Suppressor macrophage treated with lipopolysaccharide for 1 hour (primary cell): ENCODE results near the gene FRMD3.

Experiments used
- DNase-seq, 3 donors: peaks; one replicate each; pipeline ENCODE4 v3.0.0-alpha.2; 2020 to 2022

Gene FRMD3

GRCh38 chr9:83431101-83432060 is 106.8 kb downstream of the FRMD3 start:
- DNase-seq: no peak

GRCh38 chr9:83430681-83431080 is 107.5 kb downstream of the FRMD3 start:
- no peak for DNase-seq

DNA sequence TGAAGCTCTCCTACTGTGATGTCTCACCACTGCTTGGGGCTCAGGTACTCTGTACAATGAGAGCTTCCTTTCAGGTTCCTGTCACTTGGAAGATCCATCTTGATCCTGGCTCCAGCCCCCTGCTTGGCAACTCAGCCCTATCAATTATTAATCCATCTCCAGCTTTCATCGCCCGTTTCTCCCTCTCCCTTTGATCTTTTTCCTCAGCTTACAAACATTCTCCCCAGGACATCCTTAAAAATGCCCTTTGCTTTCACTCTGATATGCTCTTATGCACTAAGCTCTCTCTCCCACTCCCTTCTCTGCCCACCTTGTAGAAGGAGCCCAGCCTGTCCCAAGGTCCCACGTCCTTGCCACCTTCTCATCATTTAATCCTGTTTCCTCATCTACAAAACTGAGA is 109.0 kb downstream of the FRMD3 start:
- DNase-seq: no peak

DNA sequence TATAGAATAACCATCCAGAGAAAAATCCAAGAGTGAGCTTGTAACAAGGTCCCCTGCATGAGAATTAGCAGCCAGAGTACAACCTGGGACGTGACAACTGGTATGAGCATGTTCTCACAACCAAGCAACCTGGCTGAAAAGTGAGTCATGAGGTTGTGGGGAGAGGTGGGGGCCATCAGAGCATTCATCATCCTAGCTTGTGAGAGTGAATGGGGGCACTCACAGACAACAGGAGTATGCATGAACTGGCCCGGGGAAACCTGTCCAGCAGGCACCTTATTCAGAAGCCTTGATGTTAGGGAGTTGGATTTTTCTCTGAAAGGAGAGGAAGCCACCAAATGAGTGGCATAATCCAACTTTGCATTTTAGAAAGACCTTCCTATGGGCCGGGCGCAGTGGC is 113.0 kb downstream of the FRMD3 start:
- no peak for DNase-seq

DNA sequence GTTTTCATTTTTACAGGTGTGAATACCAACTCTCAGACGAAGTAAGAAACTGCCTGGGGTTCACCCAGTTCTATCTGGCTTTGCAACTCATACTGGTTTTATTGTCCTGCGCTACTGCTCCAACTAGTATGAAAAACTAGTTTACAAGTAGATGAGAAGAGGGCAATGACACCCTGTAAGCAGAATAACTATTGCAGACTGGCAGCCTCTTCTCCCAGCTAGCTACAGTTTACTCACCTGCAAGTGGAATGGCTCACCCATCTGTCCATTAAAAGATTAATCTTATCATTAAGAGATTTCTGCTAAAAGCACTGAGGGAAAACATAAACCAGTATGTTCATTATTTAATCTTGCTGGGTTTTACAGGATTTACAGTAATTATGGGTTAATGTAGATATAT is 113.4 kb downstream of the FRMD3 start:
- DNase-seq: no peak

DNA sequence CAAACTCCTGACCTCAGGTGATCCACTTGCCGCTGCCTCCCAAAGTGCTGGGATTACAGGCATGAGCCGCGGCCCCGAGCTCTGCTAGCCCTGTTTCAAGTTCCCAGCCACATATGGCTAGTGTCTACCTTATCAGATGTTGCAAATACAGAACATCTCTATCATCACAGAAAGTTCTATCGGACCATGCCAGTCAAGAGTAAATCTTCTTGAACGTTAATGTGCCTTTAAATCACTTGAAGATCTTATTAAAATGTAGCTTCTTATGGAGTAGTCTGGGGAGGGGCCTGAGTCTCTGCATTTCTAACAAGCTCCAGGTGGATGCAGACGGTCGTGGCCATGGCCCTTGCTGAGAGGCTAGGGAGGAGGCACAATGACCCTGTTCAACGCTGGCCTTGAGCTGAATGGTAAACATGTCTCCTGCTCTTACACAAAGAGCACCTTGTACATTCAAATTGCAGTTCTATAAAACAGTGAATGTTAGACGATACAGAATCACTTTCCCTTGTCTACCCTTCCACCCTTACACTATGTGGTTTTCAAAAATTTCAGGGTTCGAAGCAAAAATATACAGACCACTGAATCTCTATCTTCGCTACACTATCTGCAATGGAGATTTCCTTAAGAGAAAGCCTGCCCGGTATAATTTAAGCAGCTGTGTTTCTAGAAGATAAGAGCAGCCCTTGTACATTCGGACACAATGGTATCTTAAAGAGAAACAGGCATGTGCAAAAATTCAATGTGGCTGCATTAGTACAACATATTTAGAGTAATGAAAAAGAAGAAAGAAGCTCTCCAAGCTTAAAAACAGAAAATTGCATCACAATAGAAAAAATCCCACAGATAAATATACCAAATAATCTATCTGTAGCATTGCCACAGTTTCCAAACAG is 114.1 kb downstream of the FRMD3 start:
- DNase-seq: no peak

GRCh38 chr9:83422527-83422926 is 115.7 kb downstream of the FRMD3 start:
- DNase-seq: no peak

GRCh38 chr9:83420486-83420885 is 117.7 kb downstream of the FRMD3 start:
- DNase-seq: no peak

GRCh38 chr9:83419961-83420360 is 118.2 kb downstream of the FRMD3 start:
- no peak for DNase-seq

DNA sequence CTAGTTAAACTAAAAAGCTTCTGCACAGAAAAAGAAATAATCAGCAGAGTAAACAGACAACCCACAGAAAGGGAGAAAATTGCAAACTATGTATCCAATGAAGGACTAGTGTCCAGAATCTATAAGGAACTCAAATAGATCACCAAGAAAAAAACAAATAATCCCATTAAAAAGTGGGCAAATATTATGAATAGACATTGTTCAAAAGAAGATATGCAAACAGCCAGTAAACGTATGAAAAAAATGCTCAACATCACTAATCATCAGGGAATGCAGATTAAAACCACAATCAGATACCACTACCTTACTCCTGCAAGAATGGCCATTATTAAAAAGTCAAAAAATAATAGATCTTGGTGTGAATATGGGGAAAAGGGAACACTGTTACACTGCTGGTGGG is 119.9 kb downstream of the FRMD3 start:
- DNase-seq: no peak

- no peak for DNase-seq
These were observed 124.8 kb downstream of the FRMD3 start for GRCh38 chr9:83413367-83413766.

GRCh38 chr9:83410701-83411100 is 127.5 kb downstream of the FRMD3 start:
- no peak for DNase-seq

DNA sequence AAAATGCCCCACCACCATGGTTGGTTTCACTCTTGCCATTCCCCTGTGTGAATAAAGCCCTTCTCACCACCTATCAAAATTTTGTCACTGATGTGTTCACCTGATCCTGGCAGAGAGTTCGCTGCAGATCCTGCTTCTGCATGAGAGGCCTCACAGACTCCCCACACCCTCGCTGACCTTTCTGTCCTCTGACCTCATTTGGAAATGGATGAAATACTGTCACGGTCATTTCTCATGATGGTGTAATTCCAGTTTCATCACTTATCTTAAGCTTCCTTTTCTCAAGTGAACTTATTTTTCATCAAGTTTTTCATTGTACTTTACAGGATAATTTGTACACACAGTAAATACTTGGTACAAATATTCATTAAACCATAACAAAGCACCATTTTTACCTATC is 131.3 kb downstream of the FRMD3 start:
- DNase-seq: peak; percentile 38 to 55 (median 43)

GRCh38 chr9:83405759-83406158 is 132.4 kb downstream of the FRMD3 start:
- DNase-seq: no peak

DNA sequence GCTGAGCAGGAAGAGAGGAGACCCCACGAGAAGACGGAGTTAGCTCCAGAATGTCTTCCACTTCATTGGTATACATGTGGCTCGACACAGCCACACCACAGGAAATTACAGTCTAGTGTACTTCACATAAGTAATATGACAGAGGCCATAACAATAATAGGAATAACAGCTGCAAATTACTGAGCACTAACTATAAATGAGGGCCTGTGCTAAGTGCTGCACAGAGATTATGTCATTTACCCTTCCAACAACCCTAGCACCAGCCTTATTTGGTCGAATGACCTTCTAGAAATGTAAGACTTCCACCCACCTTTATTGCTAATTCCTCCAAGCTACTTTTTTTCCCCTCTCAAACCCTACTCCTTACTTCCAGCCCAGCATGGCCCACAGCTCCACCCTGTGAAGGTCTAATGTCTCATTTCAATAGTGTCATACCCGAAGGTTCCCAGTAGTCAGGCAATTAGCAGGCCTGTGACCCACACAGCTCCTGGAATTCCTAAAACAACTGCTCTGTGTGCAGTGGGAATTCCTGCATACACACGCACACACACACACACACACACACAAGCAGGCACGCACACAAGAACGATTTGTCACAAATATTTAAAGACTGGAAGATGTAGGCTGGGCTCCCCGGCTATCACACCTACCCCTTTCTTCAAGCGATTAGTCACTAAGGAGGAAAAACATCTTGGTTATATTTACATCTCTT is 134.5 kb downstream of the FRMD3 start:
- no peak for DNase-seq

GRCh38 chr9:83401328-83401900 is 136.8 kb downstream of the FRMD3 start:
- DNase-seq: no peak

DNA sequence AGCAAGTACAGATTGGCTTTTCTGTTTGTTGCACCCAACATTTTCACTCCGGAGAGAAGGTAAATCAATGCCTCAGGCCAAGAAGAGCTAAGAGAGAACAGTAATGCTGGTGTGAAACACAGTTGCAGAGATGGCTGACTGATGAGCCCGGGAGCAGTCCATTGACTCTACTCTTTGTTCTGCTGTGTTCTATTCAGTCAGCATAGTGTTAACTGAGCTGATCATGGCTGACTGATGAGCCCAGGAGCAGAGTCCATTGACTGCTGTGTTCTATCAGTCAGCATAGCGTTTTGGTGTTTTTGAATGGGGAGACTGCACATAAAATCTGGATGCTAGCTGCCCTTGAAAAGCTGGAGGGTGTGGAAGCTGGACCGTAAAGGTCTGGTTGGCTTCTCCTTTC is 141.4 kb downstream of the FRMD3 start:
- DNase-seq: no peak

GRCh38 chr9:83396342-83396741 is 141.9 kb downstream of the FRMD3 start:
- DNase-seq: no peak

DNA sequence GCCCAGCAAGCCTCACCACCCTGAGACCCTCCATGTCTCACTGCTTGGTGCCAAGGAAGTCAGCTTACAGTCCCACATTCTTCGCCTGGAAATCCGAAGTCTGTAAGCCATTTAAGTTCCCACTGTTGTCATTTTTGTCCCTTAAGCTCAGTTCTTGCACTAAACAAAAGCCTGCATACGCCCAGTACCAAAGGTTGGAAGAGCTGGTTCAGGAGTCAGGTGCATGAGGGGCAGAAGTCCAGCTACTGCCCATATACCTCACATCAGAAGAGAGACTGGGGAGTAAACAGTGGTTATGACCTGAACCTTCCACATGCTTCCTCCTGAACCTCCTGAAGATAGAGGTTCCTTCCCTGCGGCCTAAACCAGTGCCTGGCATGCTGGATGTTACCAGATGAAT is 146.0 kb downstream of the FRMD3 start:
- DNase-seq: no peak

GRCh38 chr9:83388346-83388745 is 149.9 kb downstream of the FRMD3 start:
- no peak for DNase-seq

- no peak for DNase-seq
These were observed 150.6 kb downstream of the FRMD3 start for GRCh38 chr9:83387401-83388185.

DNA sequence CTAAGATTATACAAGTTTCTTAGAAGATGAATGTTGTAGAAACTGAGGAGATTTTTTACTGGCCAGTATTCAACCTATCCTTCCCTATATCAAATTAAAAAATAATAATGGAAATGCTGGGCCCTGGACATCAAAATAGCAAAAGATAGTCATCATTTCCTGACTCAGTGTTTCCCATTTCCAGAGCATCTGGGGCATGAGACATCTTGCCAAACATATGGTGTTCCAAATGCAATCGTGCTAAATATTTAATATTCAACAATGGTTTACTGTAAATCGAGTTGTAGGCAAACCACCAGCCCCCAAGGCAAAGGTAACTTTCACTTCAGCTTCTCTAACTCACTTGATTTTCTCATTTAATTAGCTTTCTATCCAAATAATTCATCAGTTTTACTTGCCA is 152.9 kb downstream of the FRMD3 start:
- no peak for DNase-seq
